HG03135 (cell line): ENCODE measurements around the gene IGFL2.
"Not testable (repeated sequence)": the region's sequence is repeated elsewhere in the genome, so short reads cannot be mapped to it uniquely, and the experiment has no call there.

ENCODE experiments used
- ATAC-seq: cut with Tn5 transposase; IDR thresholded peaks from one replicate; pipeline ENCODE4 v1.9.1; 2021; ENCODE audit warnings: mild to moderate bottlenecking, moderate library complexity; ENCODE audit not compliant: unreplicated experiment

Gene IGFL2

GRCh38 chr19:46206682-46207081, 58.6 kb downstream of the IGFL2 start:
- no peak for ATAC-seq

- not testable (repeated sequence) for ATAC-seq
Measured at GRCh38 chr19:46207858-46208257, 59.8 kb downstream of the IGFL2 start.

DNA sequence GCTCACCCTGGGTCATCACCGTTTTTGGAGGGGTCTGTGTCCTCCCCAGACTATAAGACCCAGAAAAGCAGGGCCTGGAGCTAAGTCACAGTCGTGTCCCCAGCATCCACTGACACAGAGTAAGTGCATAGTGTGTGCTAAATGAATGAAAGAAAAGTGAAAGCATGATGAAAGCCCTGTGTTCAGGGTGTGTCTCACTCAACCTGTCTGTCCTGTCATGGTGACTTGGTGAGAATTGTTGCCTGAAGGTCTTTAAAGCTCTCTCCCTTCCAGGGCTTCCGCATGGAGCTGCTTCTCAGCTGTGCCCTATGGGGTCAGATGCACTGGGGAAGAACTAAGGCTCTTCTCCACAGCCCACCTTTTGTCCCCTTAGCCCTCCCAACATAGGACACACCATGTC, 61.0 kb downstream of the IGFL2 start:
- no peak for ATAC-seq

DNA sequence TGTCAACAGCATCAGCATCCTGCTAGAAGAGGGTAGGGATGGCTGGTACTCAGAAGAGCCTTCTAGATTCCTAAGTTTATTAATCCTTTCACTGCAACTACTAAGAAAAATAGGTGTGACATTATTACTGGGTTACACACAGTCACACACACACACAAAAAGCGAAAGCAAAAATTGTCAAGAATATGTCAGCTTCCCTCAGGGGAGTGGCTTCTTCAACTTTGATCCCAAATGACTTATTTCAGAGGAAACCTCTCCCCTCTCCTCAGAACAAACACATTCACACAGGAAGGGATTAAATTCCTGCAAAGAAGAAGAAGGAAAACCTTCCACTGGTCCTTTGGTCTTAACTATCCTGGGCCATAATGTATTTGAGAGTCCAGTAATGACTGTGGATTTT, 61.4 kb downstream of the IGFL2 start:
- ATAC-seq: no peak

DNA sequence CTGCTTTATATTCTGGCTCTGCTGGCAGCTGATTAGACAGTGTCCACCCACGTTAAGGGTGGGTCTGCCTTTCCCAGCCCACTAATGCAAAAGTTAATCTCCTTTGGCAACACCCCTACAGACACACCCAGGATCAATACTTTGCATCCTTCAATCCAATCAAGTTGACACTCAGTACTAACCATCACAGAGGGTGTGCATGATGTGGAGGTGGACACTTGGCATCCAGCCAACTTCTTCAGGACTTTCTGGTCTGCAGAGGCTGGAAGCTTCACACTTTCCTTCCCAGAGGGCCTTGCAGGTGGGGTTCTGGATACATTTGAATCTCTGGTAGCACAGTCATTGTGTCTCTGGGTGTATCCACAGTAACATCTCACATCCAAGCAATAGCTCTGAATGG, 62.6 kb downstream of the IGFL2 start:
- no peak for ATAC-seq
